ENCODE results near the gene ANXA4.

DNA sequence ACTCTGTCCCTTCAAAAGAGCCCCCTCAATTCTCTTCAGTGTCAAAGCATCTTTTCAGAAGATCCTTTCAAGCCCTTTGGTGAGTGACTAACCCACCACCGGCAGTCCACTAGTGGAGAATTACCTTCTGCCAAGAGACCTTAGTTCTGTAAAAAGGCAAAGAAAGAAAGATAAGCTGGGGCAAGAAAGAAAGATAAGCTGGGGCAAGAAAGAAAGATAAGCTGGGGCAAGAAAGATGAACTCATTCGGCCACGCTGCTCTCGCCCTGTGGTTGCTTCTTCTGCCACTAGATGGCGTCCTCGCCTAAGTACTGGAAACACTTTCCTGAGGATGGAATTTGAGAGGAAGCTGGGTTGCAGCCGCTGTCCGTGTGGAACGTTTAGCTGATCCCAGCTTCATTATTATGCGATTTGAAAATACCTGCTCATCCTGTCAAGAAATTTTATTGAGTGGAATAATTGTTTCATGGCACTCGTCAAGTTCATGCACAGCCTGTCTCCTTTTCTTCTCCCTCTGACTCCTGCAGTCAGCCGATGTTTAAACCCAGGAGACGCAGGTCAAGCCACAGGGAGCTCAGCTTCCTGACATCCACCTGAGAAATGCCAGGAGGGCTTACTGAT lies 17.3 kb upstream of the ANXA4 start:
- TF ChIP-seq, protein P1, sequence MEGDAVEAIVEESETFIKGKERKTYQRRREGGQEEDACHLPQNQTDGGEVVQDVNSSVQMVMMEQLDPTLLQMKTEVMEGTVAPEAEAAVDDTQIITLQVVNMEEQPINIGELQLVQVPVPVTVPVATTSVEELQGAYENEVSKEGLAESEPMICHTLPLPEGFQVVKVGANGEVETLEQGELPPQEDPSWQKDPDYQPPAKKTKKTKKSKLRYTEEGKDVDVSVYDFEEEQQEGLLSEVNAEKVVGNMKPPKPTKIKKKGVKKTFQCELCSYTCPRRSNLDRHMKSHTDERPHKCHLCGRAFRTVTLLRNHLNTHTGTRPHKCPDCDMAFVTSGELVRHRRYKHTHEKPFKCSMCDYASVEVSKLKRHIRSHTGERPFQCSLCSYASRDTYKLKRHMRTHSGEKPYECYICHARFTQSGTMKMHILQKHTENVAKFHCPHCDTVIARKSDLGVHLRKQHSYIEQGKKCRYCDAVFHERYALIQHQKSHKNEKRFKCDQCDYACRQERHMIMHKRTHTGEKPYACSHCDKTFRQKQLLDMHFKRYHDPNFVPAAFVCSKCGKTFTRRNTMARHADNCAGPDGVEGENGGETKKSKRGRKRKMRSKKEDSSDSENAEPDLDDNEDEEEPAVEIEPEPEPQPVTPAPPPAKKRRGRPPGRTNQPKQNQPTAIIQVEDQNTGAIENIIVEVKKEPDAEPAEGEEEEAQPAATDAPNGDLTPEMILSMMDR (IDR thresholded peaks at IDR 0.05; ENCODE audit: low read length), result peak; percentile 92
- TF ChIP-seq EZH2 (IDR thresholded peaks at IDR 0.05; ENCODE audit: borderline replicate concordance, low read length), result no peak

Data from OCI-LY1 (cell line).